RKO (cell line): Measurements from ENCODE around the gene SLC5A1.

ENCODE experiments used
- DNase-seq: peaks from one replicate; pipeline ENCODE4 v3.0.0-alpha.2; 2016; ENCODE audit warnings: low spot score

The SLC5A1 gene

DNA sequence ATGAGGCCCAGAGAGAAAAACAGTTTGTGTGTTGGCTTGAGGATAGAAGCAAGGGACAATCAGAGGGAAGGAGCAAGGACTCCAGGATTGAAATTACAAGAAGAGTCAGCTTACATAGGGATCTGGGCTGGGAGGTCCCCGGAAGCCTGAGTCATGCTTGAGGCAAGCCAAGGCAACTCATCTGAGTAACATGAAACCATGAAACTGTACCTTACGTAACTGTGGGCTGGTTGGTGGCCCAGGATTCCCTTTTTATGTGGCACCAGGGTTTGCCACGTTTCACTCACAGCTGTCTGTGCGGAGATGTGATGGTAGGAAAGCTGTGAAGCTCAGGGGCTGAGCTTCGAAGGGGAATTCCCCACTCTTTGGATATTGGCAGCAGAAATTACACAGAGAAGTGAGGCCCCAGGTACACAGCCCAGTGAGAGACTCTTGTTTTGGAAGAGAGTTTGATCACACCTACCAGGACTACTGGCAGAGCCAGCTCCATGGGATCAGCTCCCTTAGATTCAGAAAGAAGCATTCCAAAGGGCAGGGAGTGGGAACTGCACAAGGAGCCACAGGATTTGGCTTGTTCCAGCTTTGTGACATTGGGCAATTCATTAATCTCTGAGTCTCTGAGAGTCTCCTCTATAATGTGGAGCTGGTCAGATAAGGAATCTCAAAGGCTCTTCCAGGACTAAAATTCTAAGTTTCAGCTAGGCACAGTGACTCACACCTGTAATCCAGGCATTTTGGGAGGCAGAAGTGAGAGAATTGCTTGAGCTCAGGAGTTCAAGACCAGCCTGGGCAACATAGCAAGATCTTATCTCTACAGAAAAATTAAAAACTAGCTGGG lies 7.8 kb downstream of the SLC5A1 start:
- peak; percentile 95 for DNase-seq

DNA sequence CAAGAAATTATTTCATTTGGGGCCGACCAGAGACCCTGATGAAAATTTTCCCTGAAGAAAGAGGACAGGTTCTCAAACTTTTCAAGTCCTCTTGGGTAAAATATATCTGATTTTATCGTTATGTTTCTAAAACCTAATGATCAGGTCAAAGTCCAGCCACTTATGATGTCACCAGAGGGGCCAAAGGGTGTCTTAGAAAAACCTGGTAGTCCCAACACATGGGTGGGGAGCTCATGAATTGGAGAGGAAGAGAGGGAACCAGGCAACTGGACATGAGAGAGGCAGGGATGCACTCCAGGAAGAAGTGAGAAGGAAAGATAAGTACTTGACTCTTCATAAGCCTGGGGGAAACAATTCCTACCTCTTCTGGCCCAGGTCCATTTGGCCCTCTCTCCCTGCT lies 9.2 kb downstream of the SLC5A1 start:
- no peak for DNase-seq

DNA sequence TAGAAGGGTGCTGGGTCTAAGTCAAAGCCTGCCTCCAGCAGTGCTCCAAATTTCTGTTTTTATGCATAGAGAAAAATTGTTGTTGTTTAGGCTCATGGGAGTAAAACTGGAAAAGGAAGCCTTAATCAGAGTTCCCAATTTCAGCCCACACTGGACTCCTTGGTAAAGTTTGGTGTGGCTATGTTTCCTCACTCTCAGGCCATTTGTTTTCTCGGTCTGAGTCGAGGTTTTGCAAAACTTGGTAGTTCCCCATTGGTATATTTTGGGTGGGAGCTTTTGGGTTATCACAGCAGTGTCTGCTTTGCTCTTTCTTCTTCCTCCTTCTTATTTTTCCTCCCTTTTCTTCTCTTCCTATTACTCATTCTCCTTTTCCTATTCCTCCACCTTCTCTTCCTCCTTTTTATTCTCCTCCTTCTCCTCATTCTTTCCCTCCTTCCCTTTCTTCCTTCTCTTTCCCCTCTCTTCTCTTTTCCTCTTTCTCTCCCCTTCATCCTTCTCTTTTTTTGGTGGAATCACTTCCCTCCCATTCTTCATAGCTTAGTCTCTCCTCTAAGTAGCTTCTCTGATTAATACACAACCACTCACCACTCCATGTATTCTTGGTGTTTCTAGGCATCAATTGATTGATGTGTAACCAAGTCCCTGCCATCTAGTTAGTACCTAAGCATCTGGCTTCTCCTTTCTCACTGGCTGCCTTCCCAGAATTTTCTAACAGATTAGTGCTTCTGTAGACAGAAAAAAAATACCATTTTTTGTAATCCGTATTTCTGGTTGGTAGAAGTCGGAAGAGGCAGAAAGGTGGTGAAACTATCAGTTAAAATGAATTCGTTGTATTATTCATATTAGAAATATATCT lies 10.1 kb downstream of the SLC5A1 start:
- no peak for DNase-seq

DNA sequence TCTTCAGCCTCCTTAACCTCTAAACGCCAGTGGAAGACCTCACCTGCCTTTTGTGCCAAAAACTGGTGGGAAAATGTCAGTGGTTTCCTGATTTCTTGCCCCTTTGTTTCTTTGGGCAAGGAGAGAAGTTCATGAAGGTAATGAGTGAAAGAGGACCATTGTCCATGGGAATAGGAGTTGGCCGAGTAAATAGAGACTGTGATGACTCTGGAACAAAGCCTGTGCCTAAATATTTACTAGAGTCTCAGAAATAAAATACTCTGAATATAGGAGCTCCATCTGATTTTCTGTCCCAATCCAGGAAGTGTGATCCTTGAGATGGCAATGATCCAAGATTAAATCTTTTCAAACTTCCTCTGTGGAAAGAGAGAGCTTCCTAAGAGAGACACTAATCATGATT lies 12.0 kb downstream of the SLC5A1 start:
- DNase-seq, result no peak

DNA sequence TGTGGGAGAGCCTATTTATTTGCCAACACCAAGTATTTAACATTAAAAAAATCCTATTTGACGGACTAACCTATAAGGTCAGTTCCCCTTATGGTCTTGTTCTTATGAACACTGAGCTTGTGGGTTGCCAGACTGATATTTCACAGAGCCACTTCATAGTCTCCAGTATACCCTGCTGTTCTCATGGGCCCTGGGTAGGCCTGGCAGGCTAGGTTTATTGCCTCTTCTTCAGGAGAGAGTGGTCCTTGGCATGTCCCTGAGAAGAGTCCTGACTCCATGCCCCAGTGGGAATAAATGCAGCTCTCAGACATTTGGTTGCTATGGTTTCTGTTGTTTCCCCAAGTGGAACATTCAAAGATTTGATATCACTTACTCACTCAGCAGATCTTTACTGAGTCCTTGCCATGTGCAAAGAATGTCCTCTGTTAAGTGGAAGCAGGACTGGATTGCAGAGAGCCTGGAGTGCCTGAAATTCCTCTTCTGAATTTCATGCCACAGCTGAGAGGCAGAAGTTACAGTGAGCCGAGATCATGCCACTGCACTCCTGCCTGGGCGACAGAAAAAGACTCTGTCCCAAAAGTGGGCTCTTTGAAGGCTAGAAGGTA lies 15.7 kb downstream of the SLC5A1 start:
- DNase-seq, result no peak

DNA sequence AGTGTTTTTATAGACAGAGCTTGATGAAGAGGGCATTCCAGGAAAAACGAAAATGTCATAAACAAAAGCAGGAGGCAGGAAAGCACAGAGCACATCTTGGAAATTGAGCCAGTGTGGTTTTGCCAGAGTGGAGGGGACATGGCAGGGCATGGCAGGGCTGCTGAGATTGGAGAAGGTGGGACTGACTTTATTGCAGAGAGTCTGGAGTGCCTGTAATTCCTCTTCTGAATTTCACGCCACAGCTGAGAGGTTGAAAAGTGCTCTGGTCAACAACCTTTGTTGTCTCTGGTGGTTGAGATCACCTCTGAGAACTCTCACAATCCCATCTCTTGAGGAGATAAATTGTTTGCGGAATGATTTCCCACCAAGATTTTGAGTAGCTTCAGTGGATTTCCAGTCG lies 16.4 kb downstream of the SLC5A1 start:
- no peak for DNase-seq

DNA sequence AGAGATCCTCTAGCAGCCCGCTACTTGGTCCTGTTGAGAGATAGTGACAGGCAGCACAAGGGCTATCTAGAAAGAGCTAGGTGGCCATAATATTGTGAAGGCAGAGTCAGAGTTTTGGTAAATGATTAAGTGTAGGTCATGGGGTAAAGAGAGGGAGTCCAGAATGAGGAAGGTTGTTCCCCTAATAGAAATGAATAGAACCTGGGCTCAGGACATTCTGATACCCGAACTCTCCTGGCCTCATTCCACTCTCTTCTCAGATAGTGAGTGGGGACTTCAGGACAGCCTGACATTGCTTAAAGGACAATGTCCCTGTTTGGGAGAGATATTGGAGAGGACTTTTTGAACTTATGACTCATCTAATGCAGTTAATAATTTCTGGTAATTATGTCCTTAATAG lies 20.6 kb downstream of the SLC5A1 start:
- no peak for DNase-seq

DNA sequence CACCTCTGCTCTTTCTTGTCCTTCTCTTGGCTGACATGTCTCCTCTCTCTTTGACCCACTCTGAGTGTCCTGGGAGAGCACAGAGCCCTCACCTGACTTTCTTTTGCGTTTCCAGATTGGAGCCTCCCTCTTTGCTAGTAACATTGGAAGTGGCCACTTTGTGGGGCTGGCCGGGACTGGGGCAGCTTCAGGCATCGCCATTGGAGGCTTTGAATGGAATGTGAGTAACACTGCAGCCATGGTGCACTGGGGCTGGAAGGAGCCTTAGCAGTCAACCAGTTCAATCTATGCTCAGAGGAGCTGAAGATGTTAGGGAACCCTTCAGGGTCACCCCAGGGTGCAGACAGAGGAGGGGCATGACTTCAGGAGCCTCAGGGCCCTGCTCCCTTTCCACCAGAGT lies 23.8 kb downstream of the SLC5A1 start:
- DNase-seq, result no peak

DNA sequence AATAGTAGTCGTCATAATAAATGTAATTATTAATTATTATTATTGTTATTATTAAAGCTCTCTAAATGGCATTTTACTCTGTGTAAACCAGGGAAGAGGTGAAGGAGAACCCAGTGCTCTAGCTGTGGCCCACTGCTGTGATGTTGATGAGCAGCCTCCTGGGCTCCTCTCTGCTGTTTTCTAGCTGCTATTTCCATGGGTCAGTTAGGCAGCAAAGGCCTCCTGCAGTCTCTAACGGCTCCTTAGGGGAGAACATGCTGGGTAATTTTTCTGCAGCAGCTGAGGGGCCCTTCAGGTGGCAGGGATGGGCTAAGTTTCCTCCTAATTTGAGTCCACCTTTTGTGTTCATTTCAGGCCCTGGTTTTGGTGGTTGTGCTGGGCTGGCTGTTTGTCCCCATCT lies 24.6 kb downstream of the SLC5A1 start:
- DNase-seq, result no peak

DNA sequence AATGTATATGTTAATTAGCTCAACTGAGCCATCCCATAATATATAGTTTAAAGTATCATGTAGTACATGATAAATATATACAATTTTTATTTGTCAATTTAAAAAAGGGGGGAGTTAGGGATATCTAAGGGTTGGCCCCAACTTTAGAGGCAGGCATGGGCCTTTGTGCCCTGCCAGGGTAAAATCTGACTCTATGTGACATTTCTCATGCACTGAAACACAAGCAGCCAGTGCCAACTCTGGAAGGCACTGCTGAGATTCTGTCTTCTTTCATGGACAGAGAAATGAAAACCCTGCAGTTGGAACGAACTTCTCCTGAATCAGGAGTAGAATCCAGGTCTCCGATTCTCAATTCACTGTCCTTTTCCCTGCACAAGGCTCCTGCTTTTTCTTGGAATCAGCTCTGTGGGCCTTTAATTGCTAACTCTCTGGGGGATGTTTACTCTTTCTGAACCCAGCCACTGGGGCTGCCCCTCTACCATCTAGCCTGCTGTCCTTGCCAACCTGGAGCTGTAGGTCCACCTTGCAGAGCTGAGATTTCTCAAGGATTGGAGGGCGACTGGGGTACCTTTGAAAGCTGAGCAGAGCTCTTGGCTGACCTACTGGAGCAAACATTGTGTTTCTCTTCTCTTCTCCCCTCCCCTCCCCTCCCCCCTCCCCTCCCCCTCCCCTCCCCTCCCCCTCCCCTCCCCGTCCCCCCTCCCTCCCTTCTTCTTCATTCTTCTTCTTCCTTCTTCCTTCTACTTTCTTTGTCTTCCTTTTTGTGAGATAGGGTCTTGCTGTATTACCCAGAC lies 26.7 kb downstream of the SLC5A1 start:
- DNase-seq, result no peak

DNA sequence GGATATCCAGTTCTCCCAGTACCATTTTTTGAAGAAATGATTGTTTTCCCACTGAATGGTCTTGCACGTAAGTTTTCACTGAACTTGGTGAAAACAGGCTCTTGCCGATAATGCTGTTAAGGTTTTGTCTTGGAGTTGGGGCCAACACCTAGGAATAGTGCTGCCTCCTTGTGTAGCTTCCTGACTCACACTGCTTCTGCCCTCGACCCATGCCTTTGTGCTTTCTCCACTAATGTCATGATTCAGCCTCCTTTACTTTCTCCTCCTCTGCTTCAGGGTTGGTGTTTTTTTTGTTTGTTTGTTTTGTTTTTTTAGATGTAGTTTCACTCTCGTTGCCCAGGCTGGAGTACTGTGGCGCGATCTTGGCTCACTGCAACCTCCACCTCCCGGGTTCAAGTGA lies 30.2 kb downstream of the SLC5A1 start:
- no peak for DNase-seq

DNA sequence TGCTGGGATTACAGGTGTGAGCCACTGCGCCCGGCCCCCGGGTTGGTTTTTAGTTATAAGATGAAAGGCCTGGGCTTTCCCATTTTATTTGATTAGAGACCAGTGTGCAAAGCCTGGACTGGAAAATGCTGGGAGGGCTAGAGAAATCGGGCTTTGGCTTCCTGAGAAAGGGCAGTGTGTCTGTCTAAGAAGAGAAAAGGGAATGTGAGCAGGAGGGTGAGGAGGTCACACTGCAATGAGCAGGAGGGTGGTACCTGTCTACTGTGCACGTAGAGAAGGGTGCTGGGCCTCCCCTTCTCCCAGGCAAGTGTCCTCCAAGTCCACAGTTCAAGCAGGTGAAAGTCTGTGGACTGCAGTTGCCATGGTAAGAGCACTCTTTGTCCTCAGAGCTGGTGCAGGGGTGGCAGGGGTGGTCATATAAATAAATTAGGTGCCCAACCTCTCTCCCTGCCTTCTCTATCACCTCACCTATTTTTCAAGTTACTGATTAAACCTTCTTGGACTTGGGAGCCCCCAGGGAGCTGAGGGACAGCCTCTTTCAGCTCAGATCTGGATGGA lies 30.8 kb downstream of the SLC5A1 start:
- no peak for DNase-seq

DNA sequence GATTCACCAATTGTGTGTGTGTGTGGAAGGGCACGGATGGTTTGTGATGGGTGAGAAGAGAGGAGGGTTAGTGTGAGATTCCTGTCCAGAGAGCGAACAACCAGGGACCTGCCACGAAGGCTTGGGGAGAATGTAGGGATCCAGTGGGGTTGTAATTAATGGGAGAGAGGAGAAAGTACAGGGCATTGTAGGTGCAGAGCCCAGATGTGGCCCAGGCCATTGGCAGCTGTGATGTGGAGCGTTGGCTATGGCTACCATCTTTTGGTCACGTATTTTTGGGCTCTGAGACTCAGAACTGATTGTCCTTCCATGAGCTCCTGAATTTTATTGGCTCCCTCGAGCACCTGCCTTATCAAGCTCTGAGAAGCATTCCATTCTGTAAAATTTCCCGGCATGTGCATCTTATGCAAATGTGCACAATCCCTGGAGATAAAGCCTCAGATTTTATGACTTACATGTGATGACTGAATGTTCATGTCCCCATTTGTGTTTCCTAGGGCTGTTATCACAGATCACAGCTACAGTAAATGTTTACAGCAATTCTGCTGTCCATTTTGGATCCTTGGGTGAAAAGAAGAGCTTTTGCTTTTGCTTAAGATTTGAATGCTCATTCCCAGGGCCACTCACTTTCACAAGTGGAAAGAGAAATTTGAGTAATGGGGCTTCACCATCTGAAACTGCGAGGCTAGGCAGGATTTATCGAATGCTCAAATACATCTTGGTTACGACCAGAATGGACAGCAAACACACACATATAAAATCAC lies 33.1 kb downstream of the SLC5A1 start:
- DNase-seq, result no peak

DNA sequence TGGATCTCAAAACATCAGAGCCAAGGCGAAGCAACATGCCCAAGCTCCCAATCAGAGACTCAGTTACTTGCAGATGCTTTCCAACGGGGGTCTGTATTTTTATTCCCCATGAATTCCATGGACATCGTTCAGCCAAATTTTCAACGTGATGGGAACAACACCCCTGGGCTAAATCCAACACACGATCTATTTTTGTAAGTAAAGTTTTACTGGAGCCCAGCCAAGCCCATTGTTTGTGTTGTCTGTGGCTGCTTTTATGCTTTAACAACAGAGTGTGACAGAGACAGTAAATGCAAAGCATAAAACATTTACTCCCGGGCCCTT lies 33.7 kb downstream of the SLC5A1 start:
- no peak for DNase-seq

DNA sequence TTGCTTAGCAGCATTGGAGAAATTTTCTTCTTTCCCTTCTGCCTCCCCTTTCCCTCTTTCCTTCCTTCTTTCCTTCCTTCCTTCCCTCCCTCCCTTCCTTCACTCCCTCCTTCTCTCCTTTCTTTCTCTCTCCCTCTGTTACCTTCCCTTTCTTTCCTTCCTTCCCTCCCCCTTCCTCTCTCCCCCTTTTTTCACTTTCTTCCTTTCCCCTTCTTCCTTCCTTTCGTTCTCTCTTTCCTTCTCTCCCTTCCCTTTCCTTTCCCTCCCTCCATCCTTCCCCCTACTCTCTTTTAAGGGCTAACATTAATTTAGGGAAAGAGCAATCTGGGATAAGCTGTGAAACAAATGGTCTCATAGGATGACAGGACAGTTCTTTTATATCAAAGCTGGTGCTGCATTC lies 34.1 kb downstream of the SLC5A1 start:
- no peak for DNase-seq

DNA sequence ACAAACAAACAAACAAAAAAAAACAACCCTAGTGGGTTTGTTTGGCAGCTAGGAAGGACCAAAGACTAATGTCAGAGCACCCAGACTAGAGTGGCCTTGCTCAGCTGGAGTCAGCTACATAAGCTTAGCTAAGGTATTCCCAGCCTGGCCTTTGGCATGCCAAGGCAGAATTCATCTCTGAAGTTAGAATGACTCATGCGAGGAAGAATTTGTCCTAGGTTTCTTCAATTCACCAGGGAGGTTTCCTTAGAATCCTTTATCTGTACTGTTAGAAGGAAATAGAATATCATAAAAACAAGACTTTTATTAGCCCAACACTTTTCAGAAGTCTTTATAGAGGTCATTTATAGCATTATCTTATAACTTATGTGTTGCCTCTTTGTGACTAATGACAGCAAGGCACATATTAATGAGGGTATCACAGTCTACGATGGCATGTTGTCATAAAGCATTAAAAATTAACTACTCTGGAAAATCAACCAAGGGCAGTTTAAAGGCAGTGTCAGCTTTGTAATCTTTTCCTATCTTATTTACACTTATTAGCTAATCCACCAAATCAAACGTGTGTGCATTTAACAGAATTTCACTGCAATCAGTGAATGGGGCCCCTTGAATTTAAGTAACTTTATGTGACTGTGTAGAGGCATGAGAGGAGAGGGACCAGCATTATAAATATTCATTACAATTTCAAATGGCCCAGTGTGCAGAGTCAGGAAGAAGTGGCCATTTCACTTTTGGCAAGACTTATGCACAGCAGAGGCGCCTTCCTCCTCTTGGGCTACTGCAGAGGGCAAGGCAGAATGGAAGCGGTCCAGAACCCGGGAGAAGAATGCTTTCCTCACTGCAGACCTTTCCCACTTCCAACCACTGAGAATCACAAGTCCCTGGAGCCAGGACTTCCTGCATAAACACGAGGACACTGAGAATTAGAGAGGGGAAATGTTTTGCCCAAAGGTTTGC lies 36.3 kb downstream of the SLC5A1 start:
- DNase-seq, result peak; percentile 31

DNA sequence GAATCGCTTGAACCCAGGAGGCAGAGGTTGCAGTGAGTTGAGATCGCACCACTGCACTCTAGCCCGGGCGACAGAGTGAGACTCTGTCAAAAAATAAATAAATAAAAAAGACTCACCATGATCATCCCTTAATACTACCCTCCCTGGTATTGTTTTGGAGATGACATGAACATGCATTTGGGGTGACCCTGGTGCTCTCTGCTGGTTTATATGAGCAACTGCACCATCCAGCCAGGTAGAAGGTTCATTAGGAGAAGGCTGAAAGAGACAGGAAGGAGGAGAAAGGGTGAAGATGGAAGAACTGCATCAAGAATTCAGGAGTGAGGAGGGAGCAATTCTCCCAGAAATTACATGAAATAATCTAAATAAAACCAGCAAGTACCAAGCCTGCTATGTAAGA lies 37.8 kb downstream of the SLC5A1 start:
- DNase-seq, result peak; percentile 67

DNA sequence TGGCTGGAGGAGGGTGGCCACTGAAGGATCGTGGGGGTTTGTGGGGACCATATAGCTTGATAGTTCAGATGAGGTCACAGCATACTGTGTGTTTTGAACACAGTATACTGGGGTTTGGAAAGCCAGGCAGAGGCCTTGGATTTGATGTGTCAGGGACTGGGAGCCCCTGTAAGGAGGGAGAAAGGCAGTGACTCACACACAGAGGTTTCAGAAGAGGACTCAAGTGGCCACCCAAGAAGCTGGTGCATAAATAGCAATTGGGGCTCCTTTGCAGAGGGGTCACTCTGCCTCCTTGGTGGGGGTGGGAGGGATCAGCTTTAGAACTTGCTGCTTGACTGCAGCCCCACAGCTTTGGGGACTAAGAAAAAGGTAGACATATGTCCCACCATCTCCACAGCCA lies 39.3 kb downstream of the SLC5A1 start:
- DNase-seq, result peak; percentile 4

DNA sequence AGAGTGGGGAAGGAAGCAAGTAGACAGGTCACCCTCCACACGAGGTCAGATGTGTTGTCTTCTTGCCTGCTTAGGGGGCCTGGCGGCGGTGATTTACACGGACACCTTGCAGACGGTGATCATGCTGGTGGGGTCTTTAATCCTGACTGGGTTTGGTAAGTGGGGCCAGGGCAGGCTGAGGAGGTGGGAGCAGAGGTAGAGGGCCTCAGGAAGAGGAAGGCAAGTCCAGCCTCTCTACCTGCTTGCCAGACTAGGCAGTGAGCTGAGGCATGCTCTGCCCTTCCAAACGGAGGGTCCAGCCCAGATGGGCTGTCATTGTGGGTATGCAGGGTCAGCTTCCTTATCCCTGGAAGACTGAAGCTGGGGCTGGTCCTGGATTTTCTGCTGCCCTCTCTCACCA lies 39.9 kb downstream of the SLC5A1 start:
- DNase-seq, result no peak

DNA sequence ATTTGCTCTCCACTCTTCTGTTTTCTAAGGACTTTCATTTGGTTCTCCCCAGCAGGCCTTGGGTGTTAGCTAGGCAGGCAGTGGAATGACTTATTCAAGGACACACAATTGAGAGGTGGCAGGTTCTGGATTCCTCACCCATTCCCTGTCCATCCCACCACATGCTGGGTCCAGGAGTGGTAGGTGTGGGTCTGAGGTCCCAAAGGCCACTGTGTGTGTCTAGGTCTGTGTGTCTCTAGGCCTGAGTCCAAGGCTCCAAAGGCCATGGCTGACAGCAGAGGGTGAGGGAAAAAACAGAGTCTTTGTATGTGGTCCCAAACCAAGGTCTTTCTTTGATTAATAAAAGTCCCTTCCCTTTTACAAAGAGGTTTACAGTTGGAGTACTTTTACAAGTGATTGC lies 40.8 kb downstream of the SLC5A1 start:
- no peak for DNase-seq
